A673 (cell line): ENCODE data around the gene AUP1. TPM values are rescaled to one million over a fixed set of nuclear protein-coding genes. Genes with fewer than 3 reads are reported as not detected.

Source experiments
- BruUV-seq: library from RNA; stranded (reverse); fragments of 400-500 nt; replicated peaks from 2 replicates; lab custom pipeline; 2021; lab: Mats Ljungman, UMichigan
- CTCF ChIA-PET: fragments of 300-600 bp; sonication (Branson Sonifier 250); formaldehyde crosslinking; loops from one replicate; lab custom pipeline; 2022; ENCODE audit warnings: antibody characterized with exemption; lab: Charles Lee
- POLR2A ChIA-PET: fragments of 300-600 bp; sonication (Branson Sonifier 250); formaldehyde crosslinking; loops from one replicate; lab custom pipeline; 2022; ENCODE audit warnings: antibody characterized with exemption; ENCODE audit not compliant: low non-redundant PET; lab: Charles Lee
- DNase-seq: peaks from one replicate; pipeline ENCODE4 v3.0.0-alpha.2; 2015; ENCODE audit warnings: low spot score
- H3K27ac ChIP-seq: fragments of 200-600 bp; sonication (generic); 2 replicates; pipeline ENCODE4 v1.5.1; 2016; ENCODE audit warnings: mixed run types, low read depth, mild to moderate bottlenecking, mixed read lengths, antibody characterized with exemption, low read length; ENCODE audit not compliant: poor library complexity, severe bottlenecking
- H3K27me3 ChIP-seq: fragments of 200-600 bp; sonication (generic); replicated peaks from 2 replicates; pipeline ENCODE4 v1.6.1; 2017; ENCODE audit warnings: mixed run types, low read depth, mild to moderate bottlenecking, mixed read lengths, antibody characterized with exemption, low read length; ENCODE audit not compliant: insufficient read depth, poor library complexity
- H3K36me3 ChIP-seq: fragments of 200-600 bp; sonication (generic); 2 replicates; pipeline ENCODE4 v1.6.1; 2016; ENCODE audit warnings: mixed run types, mild to moderate bottlenecking, mixed read lengths, antibody characterized with exemption, low read length; ENCODE audit not compliant: insufficient read depth, poor library complexity, severe bottlenecking
- H3K4me1 ChIP-seq: fragments of 200-600 bp; sonication (generic); 2 replicates; pipeline ENCODE4 v1.6.1; 2017; ENCODE audit warnings: mixed run types, mild to moderate bottlenecking, mixed read lengths, antibody characterized with exemption, low read length; ENCODE audit not compliant: insufficient read depth, poor library complexity, severe bottlenecking
- H3K4me3 ChIP-seq: fragments of 200-600 bp; sonication (generic); 2 replicates; pipeline ENCODE4 v1.5.1; 2016; ENCODE audit warnings: low read depth, mixed run types, mild to moderate bottlenecking, mixed read lengths, low read length; ENCODE audit not compliant: poor library complexity, severe bottlenecking
- H3K9me3 ChIP-seq: fragments of 200-600 bp; sonication (generic); 2 replicates; pipeline ENCODE4 v1.6.1; 2016; ENCODE audit warnings: mixed run types, low read depth, mild to moderate bottlenecking, mixed read lengths, antibody characterized with exemption, low read length; ENCODE audit not compliant: poor library complexity, severe bottlenecking
- EZH2 ChIP-seq: fragments of 200-600 bp; sonication (generic); IDR thresholded peaks from 2 replicates; pipeline ENCODE4 v1.6.1; 2017; ENCODE audit warnings: borderline replicate concordance, low read depth, mild to moderate bottlenecking, mixed read lengths, antibody characterized with exemption, low read length; ENCODE audit not compliant: poor library complexity, severe bottlenecking
- intact Hi-C: fragments of 100-400 bp; cut with micrococcal nuclease; formaldehyde crosslinking; loops from one replicate; pipeline ENCODE4 v1.10.0; 2022; ENCODE audit not compliant: unreplicated experiment
- total RNA-seq: library from RNA; stranded (reverse); gene quantifications from 2 replicates; pipeline ENCODE4 v1.2.3, GENCODE V29; 2021
- TF ChIP-seq, protein P1 (sequence below): fragments of 300-800, 200-600 bp; sonication (generic); conservative IDR thresholded peaks from 2 replicates; pipeline ENCODE4 v1.5.1; 2017; ENCODE audit warnings: low read depth, mild to moderate bottlenecking, antibody characterized with exemption, low read length, moderate library complexity, mixed read lengths

Gene AUP1
- total RNA-seq, 1 experiment from 2014 or later: 126 TPM

DNA sequence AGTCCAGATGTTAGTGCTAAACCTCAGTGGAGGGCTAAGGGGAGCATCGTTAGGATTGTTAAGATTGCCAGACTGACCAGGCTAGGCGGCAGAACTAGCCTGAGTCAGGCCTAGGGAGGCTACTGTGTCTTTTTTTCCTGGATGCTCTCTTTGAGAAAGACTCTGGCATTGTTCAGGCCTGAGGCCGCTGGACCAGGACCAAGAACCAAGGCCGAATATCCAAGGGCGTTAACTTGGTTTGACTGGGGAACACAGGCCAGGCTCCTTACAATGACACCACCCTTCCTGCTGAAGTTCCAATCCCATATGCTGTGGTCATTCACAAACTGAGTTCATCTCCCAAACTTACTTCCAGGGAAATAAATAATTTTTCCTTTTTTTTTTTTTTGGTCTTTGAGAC, 10.8 kb upstream of the AUP1 start:
- H3K36me3 ChIP-seq: no peaks in the 10 kb centered on the region
- H3K27me3 ChIP-seq: peaks cover 10% of the 10 kb centered on the region
- no peaks in the 10 kb centered on the region for H3K9me3 ChIP-seq
- no peak overlapping the region for H3K27ac ChIP-seq
- ChIA-PET CTCF (no interaction called here), POLR2A (no interaction called here)
- no peak overlapping the region for H3K4me3 ChIP-seq
- DNase-seq: no peak
- intact Hi-C loops: no loop called here
- no TSS peak for BruUV-seq
- H3K4me1 ChIP-seq: peaks cover 4% of the 10 kb centered on the region
- TF ChIP-seq EZH2: no peak
- TF ChIP-seq, protein P1, sequence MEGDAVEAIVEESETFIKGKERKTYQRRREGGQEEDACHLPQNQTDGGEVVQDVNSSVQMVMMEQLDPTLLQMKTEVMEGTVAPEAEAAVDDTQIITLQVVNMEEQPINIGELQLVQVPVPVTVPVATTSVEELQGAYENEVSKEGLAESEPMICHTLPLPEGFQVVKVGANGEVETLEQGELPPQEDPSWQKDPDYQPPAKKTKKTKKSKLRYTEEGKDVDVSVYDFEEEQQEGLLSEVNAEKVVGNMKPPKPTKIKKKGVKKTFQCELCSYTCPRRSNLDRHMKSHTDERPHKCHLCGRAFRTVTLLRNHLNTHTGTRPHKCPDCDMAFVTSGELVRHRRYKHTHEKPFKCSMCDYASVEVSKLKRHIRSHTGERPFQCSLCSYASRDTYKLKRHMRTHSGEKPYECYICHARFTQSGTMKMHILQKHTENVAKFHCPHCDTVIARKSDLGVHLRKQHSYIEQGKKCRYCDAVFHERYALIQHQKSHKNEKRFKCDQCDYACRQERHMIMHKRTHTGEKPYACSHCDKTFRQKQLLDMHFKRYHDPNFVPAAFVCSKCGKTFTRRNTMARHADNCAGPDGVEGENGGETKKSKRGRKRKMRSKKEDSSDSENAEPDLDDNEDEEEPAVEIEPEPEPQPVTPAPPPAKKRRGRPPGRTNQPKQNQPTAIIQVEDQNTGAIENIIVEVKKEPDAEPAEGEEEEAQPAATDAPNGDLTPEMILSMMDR: no peak

DNA sequence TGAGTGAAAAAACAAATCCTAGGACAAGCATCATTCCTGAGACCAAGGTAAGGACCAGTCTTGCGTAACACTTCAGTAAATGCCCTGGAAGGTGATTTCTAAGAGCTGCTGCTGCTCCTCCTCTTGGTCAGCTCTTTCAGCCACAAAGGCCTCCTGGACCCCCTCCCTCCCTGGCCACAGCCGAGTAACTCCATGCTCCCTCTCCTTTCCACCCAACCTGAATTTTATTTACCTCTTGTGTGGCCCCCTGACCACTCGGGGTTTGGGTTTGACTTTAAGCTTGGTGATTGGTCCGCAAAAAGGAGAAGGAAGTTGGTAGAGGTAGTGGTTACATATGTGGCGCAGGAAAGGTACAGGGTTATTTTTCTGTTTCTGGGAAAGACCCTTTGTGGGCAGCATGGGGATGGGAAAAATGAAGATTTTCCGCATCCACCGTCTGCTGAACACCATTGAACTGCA, 9.4 kb upstream of the AUP1 start:
- Histone ChIP-seq H3K36me3 (no peaks in the 10 kb centered on the region), H3K27me3 (peaks cover 10% of the 10 kb centered on the region), H3K9me3 (no peaks in the 10 kb centered on the region), H3K4me3 (no peak overlapping the region), H3K27ac (no peak overlapping the region), H3K4me1 (peaks cover 4% of the 10 kb centered on the region)
- no peak for DNase-seq
- POLR2A ChIA-PET: no interaction called here
- BruUV-seq: no TSS peak
- CTCF ChIA-PET: no interaction called here
- TF ChIP-seq, protein P1: no peak
- TF ChIP-seq EZH2: no peak
- intact Hi-C loops: loop anchor here (10.0 kb wide), 1 partner anchor 204 kb away; no protein-coding TSS in a partner anchor

- TF ChIP-seq EZH2: no peak
- TF ChIP-seq, protein P1: no peak
- Histone ChIP-seq H3K4me1 (no peaks in the 10 kb centered on the region), H3K27me3 (peaks cover 10% of the 10 kb centered on the region), H3K9me3 (no peaks in the 10 kb centered on the region), H3K27ac (no peak overlapping the region), H3K36me3 (peaks cover 5% of the 10 kb centered on the region), H3K4me3 (no peak overlapping the region)
- ChIA-PET POLR2A (no interaction called here), CTCF (no interaction called here)
- intact Hi-C loops: loop anchor here (10.0 kb wide), 1 partner anchor 202 kb away; no protein-coding TSS in a partner anchor
- DNase-seq: no peak
- no TSS peak for BruUV-seq
Measured at GRCh38 chr2:74537140-74537539, 7.6 kb upstream of the AUP1 start.
